NCI-H2227 treated with DMSO at 0.1 percent for 48 hours (cell line): ENCODE results near the gene ATL2.
"Not testable (repeated sequence)": the region's sequence is repeated elsewhere in the genome, so short reads cannot be mapped to it uniquely, and the experiment has no call there.

Experiments used
- DNase-seq: peaks from one replicate; lab custom pipeline; 2025; lab: John Stamatoyannopoulos, UW

The ATL2 gene

GRCh38 chr2:38377050-38377828 is at the start of gene ATL2:
TSS of gene ATL2 (minus strand) at chr2:38377273. CDS start at chr2:38377260, 13 bp downstream.
- peak; percentile 95 for DNase-seq

- DNase-seq, result no peak
Measured at GRCh38 chr2:38423763-38424162, 46.7 kb upstream of the ATL2 start.

GRCh38 chr2:38421274-38422056 is 44.4 kb upstream of the ATL2 start:
- no peak for DNase-seq

DNA sequence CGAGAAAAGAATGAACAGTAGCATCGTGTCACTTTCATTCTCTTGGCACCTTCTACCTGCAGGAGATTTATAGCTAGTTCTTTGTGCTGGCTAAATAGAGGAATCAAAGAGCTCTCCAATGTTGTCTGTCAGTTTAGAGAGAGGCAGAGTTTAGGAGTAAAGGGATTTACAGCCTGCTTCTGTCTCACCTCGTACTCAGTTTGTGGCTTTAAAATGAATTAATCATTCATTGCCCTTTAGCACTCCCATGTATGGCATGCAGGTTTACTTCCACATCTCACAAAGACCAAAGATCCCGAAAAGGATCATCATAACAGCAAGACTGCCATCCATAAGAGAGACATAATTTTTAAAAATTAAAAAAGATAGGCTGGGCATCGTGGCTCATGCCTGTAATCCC is 42.4 kb upstream of the ATL2 start:
- no peak for DNase-seq

- DNase-seq, result no peak
Measured at GRCh38 chr2:38418735-38419134, 41.7 kb upstream of the ATL2 start.

DNA sequence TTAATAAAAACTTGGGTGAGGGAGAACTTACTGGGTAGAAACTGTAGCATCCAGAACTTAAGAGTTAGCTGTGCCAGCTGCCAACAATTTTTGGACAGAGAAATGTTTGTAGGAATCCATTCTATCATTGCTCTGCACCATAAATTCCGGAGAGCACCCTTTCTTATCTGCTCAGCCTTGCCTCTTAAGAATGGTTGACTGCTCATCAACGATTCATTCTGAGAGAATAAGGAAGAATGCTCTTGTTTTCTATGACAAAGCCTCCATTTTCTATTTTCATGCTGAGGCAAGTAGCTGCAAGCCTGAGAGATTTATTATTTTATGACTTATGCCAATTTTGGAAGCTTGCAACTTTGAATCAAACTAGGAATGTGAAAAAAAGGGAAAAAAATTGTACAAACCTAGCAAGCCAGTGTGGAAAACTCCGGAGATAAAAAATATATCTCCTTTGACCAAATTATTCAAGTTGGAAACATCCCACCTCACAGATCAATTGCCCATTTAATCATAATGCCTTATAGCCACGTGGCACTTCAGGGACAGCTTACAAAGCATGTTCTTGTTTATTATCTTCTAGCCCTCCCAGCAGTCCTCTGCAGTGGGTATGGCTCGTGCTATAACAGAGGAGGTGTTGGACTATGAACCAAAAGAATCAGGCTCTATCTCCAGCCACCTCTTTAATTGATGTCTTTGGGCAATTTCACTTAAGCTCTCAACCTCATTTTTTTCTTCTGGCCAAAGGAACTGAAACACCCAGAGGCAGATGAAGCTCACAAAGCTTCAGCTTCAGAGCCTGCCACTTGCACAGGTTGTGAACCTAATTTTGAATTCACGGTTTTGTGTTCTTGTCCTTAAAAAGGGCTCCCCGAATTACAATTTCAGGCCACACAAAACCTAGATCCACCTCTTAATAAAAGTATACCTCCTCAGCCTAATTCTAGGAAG is 40.9 kb upstream of the ATL2 start:
- DNase-seq, result no peak

- no peak for DNase-seq
Measured at GRCh38 chr2:38416296-38417036, 39.4 kb upstream of the ATL2 start.

GRCh38 chr2:38415728-38416291 is 38.7 kb upstream of the ATL2 start:
- no peak for DNase-seq

GRCh38 chr2:38415023-38415422 is 38.0 kb upstream of the ATL2 start:
- no peak for DNase-seq

DNA sequence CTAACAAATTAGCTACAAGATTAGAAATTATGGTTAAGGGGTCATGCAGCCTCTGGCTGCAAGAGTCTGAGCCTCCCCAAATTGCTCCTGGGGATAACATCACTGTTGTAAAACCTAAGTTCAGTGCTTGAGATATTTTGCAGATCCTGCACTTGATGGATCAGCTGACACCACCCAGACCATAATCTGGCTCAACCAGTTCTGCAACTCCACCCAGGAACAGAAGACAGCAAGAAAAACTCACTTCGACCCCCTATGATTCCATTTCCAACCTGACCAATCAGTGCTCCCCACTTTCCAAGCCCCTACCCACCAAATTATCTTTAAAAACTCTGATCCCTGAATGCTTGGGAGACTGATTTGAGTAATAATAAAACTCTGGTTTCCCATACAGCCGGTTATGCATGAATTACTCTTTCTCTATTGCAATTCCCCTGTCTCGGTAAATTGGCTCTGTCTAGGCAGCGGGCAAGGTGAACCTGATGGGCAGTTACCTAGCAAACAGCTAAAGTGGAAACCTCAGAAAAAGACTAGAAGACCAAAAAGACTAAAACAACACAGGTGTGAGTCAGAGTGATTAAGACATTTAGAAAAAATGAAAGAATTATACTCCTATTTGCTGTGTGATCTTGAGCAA is 35.3 kb upstream of the ATL2 start:
- DNase-seq, result not testable (repeated sequence)

DNA sequence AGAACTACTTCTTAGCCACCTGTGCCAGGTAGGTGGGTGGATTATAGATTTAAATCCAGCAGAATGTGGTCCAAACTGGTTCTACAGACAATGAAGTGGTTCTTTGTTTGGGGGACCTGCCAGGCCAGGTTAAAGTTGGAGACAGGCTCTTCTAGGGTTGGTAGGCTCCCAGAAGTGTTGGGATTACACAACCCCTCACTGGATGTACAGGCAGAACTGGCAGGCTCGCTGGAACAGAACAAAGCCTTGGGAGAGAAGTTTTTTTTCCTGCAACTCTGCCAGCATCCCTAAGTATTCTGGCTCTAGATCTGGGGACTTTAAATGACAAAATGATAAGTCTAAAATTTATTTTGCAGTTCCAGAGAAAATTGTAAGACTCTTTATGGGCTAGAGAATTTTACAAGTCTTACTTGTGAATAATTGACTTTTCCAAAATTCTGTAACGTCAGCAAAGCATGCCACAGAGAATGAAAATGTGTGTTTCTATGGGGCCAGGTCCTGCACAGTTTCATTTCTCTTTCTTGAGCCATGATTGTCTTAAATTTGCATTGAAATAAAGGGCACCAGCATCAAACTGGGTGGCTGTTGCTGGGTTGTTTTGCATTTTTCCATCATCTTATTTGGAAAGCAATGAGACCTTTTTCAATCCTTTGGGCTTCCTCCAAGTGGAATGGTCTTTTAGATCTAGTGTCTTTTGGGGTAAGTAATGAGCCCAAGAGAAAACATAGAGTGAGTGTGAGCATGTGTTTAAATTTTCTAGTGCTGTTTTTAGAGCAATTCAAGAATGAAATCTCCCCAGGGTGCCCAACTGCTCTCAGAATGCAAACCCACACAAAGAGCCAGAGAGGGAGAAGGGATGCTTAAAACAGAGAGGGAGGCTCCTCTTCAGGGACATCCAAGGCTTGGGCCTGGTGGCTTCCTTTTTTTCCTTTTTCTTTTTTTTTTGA is 32.4 kb upstream of the ATL2 start:
- no peak for DNase-seq

DNA sequence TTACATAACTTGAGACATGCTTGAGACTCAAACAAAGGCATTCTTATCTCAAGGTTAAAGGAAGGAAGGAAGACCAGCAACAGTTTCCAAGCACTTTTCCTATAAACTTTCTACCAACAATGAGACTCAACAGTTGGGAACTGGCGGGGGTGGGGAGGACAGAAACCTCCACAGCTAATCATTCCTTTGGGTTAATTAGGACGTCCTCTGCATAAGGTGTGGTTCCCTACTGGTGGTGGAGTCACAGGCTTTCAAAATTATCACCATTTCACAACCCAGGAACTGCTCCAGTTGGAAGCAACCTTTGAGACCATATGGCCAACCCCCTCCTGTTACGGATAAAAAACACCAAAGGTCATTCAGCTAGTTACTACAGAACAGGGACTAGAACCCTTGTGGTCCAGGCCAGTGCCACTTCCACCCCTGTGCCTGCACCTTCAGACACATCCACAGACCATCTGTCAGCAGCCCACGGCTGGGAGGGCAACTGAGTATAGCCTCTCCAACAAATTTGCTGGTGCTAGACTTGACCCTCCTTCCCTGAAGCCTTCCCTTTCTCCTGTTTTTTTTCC is 30.1 kb upstream of the ATL2 start:
- DNase-seq, result no peak

DNA sequence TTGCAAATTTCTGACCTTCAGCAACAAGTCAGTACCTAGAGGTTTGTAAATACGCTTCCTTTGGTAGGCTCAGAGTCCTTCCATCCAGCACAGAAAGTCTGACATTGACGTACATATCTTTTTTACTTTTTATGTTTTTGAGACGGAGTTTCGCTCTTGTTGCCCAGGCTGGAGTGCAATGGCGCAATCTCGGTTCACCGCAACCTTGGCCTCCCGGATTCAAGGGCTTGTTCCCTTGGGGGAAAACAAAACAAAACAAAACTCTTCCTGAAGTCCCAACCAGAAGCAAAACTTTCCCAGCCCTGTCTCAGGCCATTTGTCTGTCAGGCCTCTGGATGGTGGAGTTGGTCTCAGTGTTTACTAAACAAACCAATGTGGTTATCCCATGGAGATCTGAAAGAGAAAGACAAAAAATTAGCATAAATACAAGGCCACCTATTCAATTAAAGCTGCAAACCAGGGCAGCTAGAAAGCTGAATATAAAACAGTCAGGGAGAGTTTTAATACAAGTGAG is 29.6 kb upstream of the ATL2 start:
- no peak for DNase-seq

DNA sequence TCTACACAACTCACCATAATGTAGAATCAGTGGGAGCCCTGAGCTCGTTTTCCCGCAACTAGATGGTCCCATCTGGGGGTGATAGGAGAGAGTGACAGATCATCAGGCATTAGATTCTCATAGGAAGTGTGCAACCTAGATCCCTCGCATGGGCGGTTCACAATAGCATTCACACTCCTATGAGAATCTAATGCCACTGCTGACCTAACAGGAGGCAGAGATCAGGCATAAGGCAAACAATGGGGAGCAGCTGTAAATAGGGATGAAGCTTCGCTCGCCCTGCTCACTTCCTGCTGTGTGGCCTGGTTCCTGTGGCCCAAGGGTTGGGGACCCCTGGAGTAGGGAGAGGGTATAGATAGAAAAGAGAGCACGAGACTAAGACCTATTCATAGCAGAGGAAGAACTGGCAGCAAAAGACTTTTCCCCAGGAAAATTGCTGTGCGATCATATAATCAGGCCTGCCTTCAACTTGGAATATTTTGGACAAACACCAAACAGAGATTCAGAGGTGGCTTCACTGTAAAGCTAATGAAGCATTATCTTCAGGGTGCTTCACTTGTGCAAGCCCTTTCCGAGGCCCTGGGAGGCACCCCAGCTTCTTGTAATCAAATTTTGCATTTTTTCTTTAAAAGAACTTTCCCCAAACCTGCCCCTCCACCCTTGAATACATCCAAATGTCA is 29.0 kb upstream of the ATL2 start:
- DNase-seq, result no peak

GRCh38 chr2:38400513-38400912 is 23.4 kb upstream of the ATL2 start:
- DNase-seq, result no peak

DNA sequence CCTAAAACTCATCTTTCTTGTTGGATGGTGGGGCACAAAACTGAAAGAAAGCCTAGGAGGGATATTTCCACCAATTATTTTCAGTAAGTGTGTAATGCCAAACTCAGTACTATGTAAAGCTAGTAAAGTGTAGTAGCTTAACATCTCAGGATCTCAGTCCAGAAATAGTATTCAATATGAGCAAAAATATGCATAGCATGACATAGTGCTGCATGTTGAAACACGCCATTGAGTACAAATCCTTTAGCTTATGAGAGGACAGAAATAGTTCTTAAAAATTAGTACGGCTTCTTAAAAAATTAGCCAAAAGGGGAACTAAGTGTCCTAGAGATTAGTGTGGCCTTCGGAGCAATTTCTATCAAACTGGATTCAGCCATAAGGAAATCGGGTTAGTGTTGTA is 21.7 kb upstream of the ATL2 start:
- DNase-seq, result no peak

DNA sequence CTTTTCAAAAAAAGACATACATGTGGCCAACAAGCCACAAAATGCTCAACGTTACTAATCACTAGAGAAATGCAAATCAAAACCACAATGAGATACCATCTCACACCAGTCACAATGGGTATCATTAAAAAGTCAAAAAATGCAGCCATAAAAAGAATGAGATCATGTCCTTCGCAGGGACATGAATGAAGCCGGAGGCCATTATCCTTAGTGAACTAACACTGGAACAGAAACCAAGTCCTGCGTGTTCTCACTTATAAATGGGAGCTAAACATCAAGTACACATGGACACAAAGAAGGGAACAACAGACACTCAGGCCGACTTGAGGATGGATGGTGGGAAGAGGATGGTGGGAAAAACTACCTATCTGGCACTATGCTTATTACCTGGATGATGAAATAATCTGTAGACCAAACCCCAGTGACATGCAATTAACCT is 17.8 kb upstream of the ATL2 start:
- DNase-seq, result no peak

GRCh38 chr2:38394041-38394440 is 17.0 kb upstream of the ATL2 start:
- no peak for DNase-seq
